Loucy (cell line): ENCODE results near the gene SRXN1.

Experiments
- H2AFZ ChIP-seq: fragments of 200-600 bp; sonication (generic); 2 replicates; pipeline ENCODE4 v1.6.0; 2016; ENCODE audit warnings: antibody characterized with exemption, mild to moderate bottlenecking, low read length, moderate library complexity
- H3F3A ChIP-seq: fragments of 200-600 bp; 2 replicates; pipeline ENCODE4 v1.6.0; 2016; ENCODE audit warnings: antibody characterized with exemption, low read depth, mild to moderate bottlenecking
- H3K27me3 ChIP-seq: fragments of 200-600 bp; sonication (generic); 2 replicates; pipeline ENCODE4 v1.6.1; 2014; ENCODE audit warnings: low read length, mild to moderate bottlenecking; ENCODE audit not compliant: insufficient read depth, poor library complexity, severe bottlenecking
- H3K36me3 ChIP-seq: fragments of 200-600 bp; sonication (generic); 2 replicates; pipeline ENCODE4 v1.6.1; 2016; ENCODE audit warnings: low read length; ENCODE audit not compliant: insufficient read depth
- H3K4me1 ChIP-seq: fragments of 200-600 bp; sonication (generic); 2 replicates; pipeline ENCODE4 v1.5.1; 2014; ENCODE audit warnings: low read length, mild to moderate bottlenecking; ENCODE audit not compliant: insufficient read depth, poor library complexity, severe bottlenecking
- H3K4me2 ChIP-seq: fragments of 200-600 bp; sonication (generic); 2 replicates; pipeline ENCODE4 v1.6.0; 2014; ENCODE audit warnings: antibody characterized with exemption, low read length, low read depth, mild to moderate bottlenecking; ENCODE audit not compliant: poor library complexity, severe bottlenecking
- H3K4me3 ChIP-seq: fragments of 200-600 bp; sonication (generic); 2 replicates; pipeline ENCODE4 v1.5.1; 2014; ENCODE audit warnings: low read length, mild to moderate bottlenecking, mixed read lengths; ENCODE audit not compliant: poor library complexity, severe bottlenecking
- H3K79me2 ChIP-seq: fragments of 200-600 bp; sonication (generic); 2 replicates; pipeline ENCODE4 v1.6.1; 2014; ENCODE audit warnings: low read length; ENCODE audit not compliant: insufficient read depth
- H3K9ac ChIP-seq: fragments of 200-600 bp; sonication (generic); 2 replicates; pipeline ENCODE4 v1.6.0; 2014; ENCODE audit warnings: mild to moderate bottlenecking, low read depth, low read length, moderate library complexity; ENCODE audit not compliant: poor library complexity, severe bottlenecking
- H3K9me2 ChIP-seq: fragments of 200-600 bp; sonication (generic); replicated peaks from 2 replicates; pipeline ENCODE4 v1.6.1; 2016; ENCODE audit warnings: low read depth, low read length, mixed read lengths
- H3K9me3 ChIP-seq: fragments of 200-600 bp; sonication (generic); 2 replicates; pipeline ENCODE4 v1.6.1; 2014; ENCODE audit warnings: mild to moderate bottlenecking, antibody characterized with exemption, low read length, low read depth; ENCODE audit not compliant: insufficient read depth
- H4K20me1 ChIP-seq: fragments of 200-600 bp; sonication (generic); 2 replicates; pipeline ENCODE4 v1.6.0; 2014; ENCODE audit warnings: antibody characterized with exemption, low read length, mild to moderate bottlenecking; ENCODE audit not compliant: insufficient read depth, poor library complexity, severe bottlenecking
- CTCF ChIP-seq: fragments of 200-600 bp; sonication (generic); conservative IDR thresholded peaks from 2 replicates; pipeline ENCODE4 v1.5.1; 2014; ENCODE audit warnings: mild to moderate bottlenecking, antibody characterized with exemption, low read length
- EZH2phosphoT487 ChIP-seq: fragments of 200-600 bp; IDR thresholded peaks from 2 replicates; pipeline ENCODE4 v1.6.1; 2018; ENCODE audit warnings: antibody characterized with exemption, mild to moderate bottlenecking, moderate library complexity, borderline replicate concordance

The SRXN1 gene

GRCh38 chr20:631101-631500 lies 21.9 kb downstream of the SRXN1 start:
- no peak for TF ChIP-seq EZH2phosphoT487
- TF ChIP-seq CTCF: no peak
- no peaks in the 10 kb centered on the region for H3K79me2 ChIP-seq
- no peaks in the 10 kb centered on the region for H3K36me3 ChIP-seq
- H3K4me1 ChIP-seq: no peaks in the 10 kb centered on the region
- H3K9ac ChIP-seq: no peak overlapping the region
- no peaks in the 10 kb centered on the region for H3K9me3 ChIP-seq
- H3F3A ChIP-seq: no peaks in the 10 kb centered on the region
- H3K4me2 ChIP-seq: no peak overlapping the region
- no peaks in the 10 kb centered on the region for H3K27me3 ChIP-seq
- H2AFZ ChIP-seq: no peak overlapping the region
- H3K9me2 ChIP-seq: no peaks in the 10 kb centered on the region
- no peaks in the 10 kb centered on the region for H4K20me1 ChIP-seq
- H3K4me3 ChIP-seq: no peak overlapping the region

- H4K20me1 ChIP-seq: no peaks in the 10 kb centered on the region
- H3K4me2 ChIP-seq: no peak overlapping the region
- TF ChIP-seq EZH2phosphoT487: no peak
- no peak for TF ChIP-seq CTCF
- no peak overlapping the region for H3K4me3 ChIP-seq
- no peaks in the 10 kb centered on the region for H3K9me3 ChIP-seq
- no peaks in the 10 kb centered on the region for H3K9me2 ChIP-seq
- H3K27me3 ChIP-seq: no peaks in the 10 kb centered on the region
- H3K4me1 ChIP-seq: no peaks in the 10 kb centered on the region
- H3K79me2 ChIP-seq: no peaks in the 10 kb centered on the region
- H3K9ac ChIP-seq: no peak overlapping the region
- no peak overlapping the region for H2AFZ ChIP-seq
- H3F3A ChIP-seq: no peaks in the 10 kb centered on the region
- no peaks in the 10 kb centered on the region for H3K36me3 ChIP-seq
Measured at GRCh38 chr20:626579-626978, 26.4 kb downstream of the SRXN1 start.

- no peaks in the 10 kb centered on the region for H3K4me1 ChIP-seq
- no peaks in the 10 kb centered on the region for H3K9me3 ChIP-seq
- H3K27me3 ChIP-seq: no peaks in the 10 kb centered on the region
- no peak for TF ChIP-seq CTCF
- no peak for TF ChIP-seq EZH2phosphoT487
- no peak overlapping the region for H2AFZ ChIP-seq
- no peak overlapping the region for H3K4me2 ChIP-seq
- no peaks in the 10 kb centered on the region for H3K79me2 ChIP-seq
- no peak overlapping the region for H3K4me3 ChIP-seq
- no peaks in the 10 kb centered on the region for H3K9me2 ChIP-seq
- no peak overlapping the region for H3K9ac ChIP-seq
- H4K20me1 ChIP-seq: no peaks in the 10 kb centered on the region
- H3F3A ChIP-seq: no peaks in the 10 kb centered on the region
- no peaks in the 10 kb centered on the region for H3K36me3 ChIP-seq
Measured at GRCh38 chr20:625360-625932, 27.6 kb downstream of the SRXN1 start.
